GM12878 (cell line): Measurements from ENCODE around the gene CTRL. TPM values are rescaled to one million over a fixed set of nuclear protein-coding genes. Genes with fewer than 3 reads are reported as not detected.

ENCODE experiments used
- ASH2L ChIP-seq: fragments of 300-600, 200-600 bp; sonication (generic); IDR thresholded peaks from 2 replicates; pipeline ENCODE4 v1.6.1; 2017; ENCODE audit warnings: low read depth, mild to moderate bottlenecking, borderline replicate concordance
- ATF7 ChIP-seq: fragments of 450-650 bp; IDR thresholded peaks from 2 replicates; pipeline ENCODE4 v1.6.1; 2016; ENCODE audit warnings: low read depth, mild to moderate bottlenecking
- CBFB ChIP-seq: IDR thresholded peaks from 2 replicates; pipeline ENCODE4 v1.6.1; 2016; ENCODE audit warnings: antibody characterized with exemption, low read depth
- EED ChIP-seq: sonication (generic); IDR thresholded peaks from 2 replicates; pipeline ENCODE4 v1.6.1; 2016; ENCODE audit warnings: antibody characterized with exemption, low read depth
- FOXM1 ChIP-seq: IDR thresholded peaks from 2 replicates; pipeline ENCODE4 v1.6.1; 2012; ENCODE audit warnings: low read depth, mild to moderate bottlenecking, inconsistent platforms, low read length, moderate library complexity
- GABPA ChIP-seq: IDR thresholded peaks from 2 replicates; pipeline ENCODE4 v1.6.1; 2014; ENCODE audit warnings: antibody characterized with exemption, low read depth, mild to moderate bottlenecking, inconsistent platforms
- HDGF ChIP-seq: fragments of 450-650 bp; IDR thresholded peaks from 2 replicates; pipeline ENCODE4 v1.6.1; 2016; ENCODE audit warnings: antibody characterized with exemption
- IKZF1 ChIP-seq: fragments of 450-650 bp; conservative IDR thresholded peaks from 2 replicates; pipeline ENCODE4 v1.6.1; 2017; ENCODE audit warnings: antibody characterized with exemption, mild to moderate bottlenecking
- JUND ChIP-seq: IDR thresholded peaks from 2 replicates; pipeline ENCODE4 v1.6.1; 2012; ENCODE audit warnings: low read depth, mild to moderate bottlenecking, low read length, improper control_type of control experiment, moderate library complexity
- MAX ChIP-seq: IDR thresholded peaks from 2 replicates; pipeline ENCODE4 v1.6.1; 2012; ENCODE audit warnings: low read depth, low read length, improper control_type of control experiment
- MTA3 ChIP-seq: IDR thresholded peaks from 2 replicates; pipeline ENCODE4 v1.6.1; 2012; ENCODE audit warnings: low read length, inconsistent platforms, borderline replicate concordance
- MYC ChIP-seq: IDR thresholded peaks from 2 replicates; pipeline ENCODE4 v1.6.1; 2011; ENCODE audit warnings: mild to moderate bottlenecking, low read length, moderate library complexity, inconsistent platforms; ENCODE audit not compliant: insufficient read depth, insufficient replicate concordance, insufficient read length, severe bottlenecking
- NFIC ChIP-seq: IDR thresholded peaks from 2 replicates; pipeline ENCODE4 v1.6.1; 2012; ENCODE audit warnings: low read depth, mild to moderate bottlenecking, inconsistent platforms, low read length, moderate library complexity
- NFYA ChIP-seq: IDR thresholded peaks from 2 replicates; pipeline ENCODE4 v1.6.1; 2011; ENCODE audit warnings: low read depth, mild to moderate bottlenecking, low read length, improper control_type of control experiment, borderline replicate concordance
- NR2F1 ChIP-seq: fragments of 450-650 bp; conservative IDR thresholded peaks from 2 replicates; pipeline ENCODE4 v1.6.1; 2017; ENCODE audit warnings: mild to moderate bottlenecking
- PAX8 ChIP-seq: fragments of 450-650 bp; IDR thresholded peaks from 2 replicates; pipeline ENCODE4 v1.6.1; 2017; ENCODE audit warnings: mild to moderate bottlenecking, moderate library complexity
- PKNOX1 ChIP-seq: fragments of 450-650 bp; IDR thresholded peaks from 2 replicates; pipeline ENCODE4 v1.6.1; 2016; ENCODE audit warnings: mild to moderate bottlenecking
- POLR2AphosphoS2 ChIP-seq: IDR thresholded peaks from 2 replicates; pipeline ENCODE4 v1.6.1; 2011; ENCODE audit warnings: low read depth, mild to moderate bottlenecking, low read length, improper control_type of control experiment, moderate library complexity
- RAD51 ChIP-seq: fragments of 450-650 bp; IDR thresholded peaks from 2 replicates; pipeline ENCODE4 v1.6.1; 2016; ENCODE audit warnings: moderate library complexity, mild to moderate bottlenecking, inconsistent platforms
- RB1 ChIP-seq: fragments of 450-650 bp; formaldehyde crosslinking; IDR thresholded peaks from 2 replicates; pipeline ENCODE4 v1.6.1; 2017; ENCODE audit warnings: mild to moderate bottlenecking, borderline replicate concordance
- RELB ChIP-seq: fragments of 450-650 bp; IDR thresholded peaks from 2 replicates; pipeline ENCODE4 v1.6.1; 2017; ENCODE audit warnings: low read depth, mild to moderate bottlenecking, moderate library complexity
- RUNX3 ChIP-seq: IDR thresholded peaks from 2 replicates; pipeline ENCODE4 v1.6.1; 2012; ENCODE audit warnings: low read length, inconsistent platforms
- SIN3A ChIP-seq: IDR thresholded peaks from 2 replicates; pipeline ENCODE4 v1.6.1; 2012; ENCODE audit warnings: low read depth, low read length, improper control_type of control experiment
- SMAD5 ChIP-seq: IDR thresholded peaks from 2 replicates; pipeline ENCODE4 v1.6.1; 2016; ENCODE audit warnings: antibody characterized with exemption, low read depth
- SMARCA5 ChIP-seq: fragments of 450-650 bp; IDR thresholded peaks from 2 replicates; pipeline ENCODE4 v1.6.1; 2017; ENCODE audit warnings: mild to moderate bottlenecking
- SMC3 ChIP-seq: IDR thresholded peaks from 2 replicates; pipeline ENCODE4 v1.6.1; 2011; ENCODE audit warnings: low read length, improper control_type of control experiment, borderline replicate concordance
- SP1 ChIP-seq: IDR thresholded peaks from one replicate; pipeline ENCODE4 v1.6.1; 2011; ENCODE audit warnings: low read depth, low read length
- SPI1 ChIP-seq: IDR thresholded peaks from 2 replicates; pipeline ENCODE4 v1.6.1; 2011; ENCODE audit warnings: low read depth, mild to moderate bottlenecking, low read length, moderate library complexity, borderline replicate concordance; ENCODE audit not compliant: insufficient read depth
- SRF ChIP-seq, 2 experiments: IDR thresholded peaks; 2 replicates each; pipeline ENCODE4 v1.6.1; 2011; ENCODE audit warnings: low read depth in 2 of 2, low read length in 2 of 2, mild to moderate bottlenecking in 1 of 2, moderate library complexity in 1 of 2
- TARDBP ChIP-seq: IDR thresholded peaks from 2 replicates; pipeline ENCODE4 v1.6.1; 2016; ENCODE audit warnings: borderline replicate concordance
- WRNIP1 ChIP-seq: IDR thresholded peaks from 2 replicates; pipeline ENCODE4 v1.6.1; 2011; ENCODE audit warnings: low read depth, low read length, improper control_type of control experiment, borderline replicate concordance
- ZZZ3 ChIP-seq: IDR thresholded peaks from 2 replicates; pipeline ENCODE4 v1.6.1; 2011; ENCODE audit warnings: low read depth; ENCODE audit not compliant: control insufficient read depth, insufficient read length
- polyA plus RNA-seq, 11 experiments: library from polyadenylated mRNA; depleted of rRNA in 4 of 11; unstranded in 6 of 11; stranded (reverse) in 5 of 11; fragments of >200 nt; fragmentation: Nextera tagmentation in 4 of 11; fragmentation: Illumina TruSeq in 1 of 11; extraction: Ambion mirVana in 4 of 11; extraction: Trizol in 1 of 11; gene quantifications; 1 replicate in 1 of 11; 2 replicates in 10 of 11; pipeline versions ENCODE4 v1.2.1 to v1.2.3, GENCODE V29; 2011 to 2016; ENCODE audit warnings: inconsistent platforms in 2 of 11, missing spikeins in 2 of 11, low read depth in 1 of 11
- total RNA-seq, 4 experiments: library from RNA; depleted of rRNA in 3 of 4; stranded (reverse); fragments of >200 nt in 3 of 4; fragmentation: Illumina TruSeq in 1 of 4; extraction: Trizol in 1 of 4; gene quantifications; 2 replicates each; pipeline versions ENCODE4 v1.2.1 to v1.2.3, GENCODE V29; 2013 to 2021

CTRL gene
- total and polyA plus RNA-seq, 10 of the 15 experiments (the other 5 are each of a cell fraction or from before 2014, with no cell fraction given) = 1.1 to 4.9 (median 2.6) TPM

GRCh38 chr16:67936124-67936879, 4.6 kb upstream of the CTRL start, which contains the start of gene PSMB10 (continued):
- TF ChIP-seq POLR2AphosphoS2 (peak; percentile 66; the same call in 1 of the 2 replicates), RB1 (no peak), SIN3A (no peak; the same call in 1 of the 2 replicates), SMC3 (no peak), WRNIP1 (0 out of 2 replicates have a peak, but pooled peaks have one; percentile 40), RAD51 (no peak), FOXM1 (no peak), MTA3 (peak; percentile 33; the same call in 1 of the 2 replicates), HDGF (no peak), NR2F1 (peak; percentile 18; the same call in 1 of the 2 replicates), PAX8 (no peak), SRF (IDR thresholded peaks at IDR 0.05; ENCODE audit: low read depth in 2 of 2, low read length in 2 of 2) (no peak), MAX (no peak), EED (no peak), ASH2L (0 out of 2 replicates have a peak, but pooled peaks have one; percentile 24), ATF7 (no peak), GABPA (no peak), JUND (no peak), MYC (no peak), SPI1 (no peak), TARDBP (no peak), SMARCA5 (0 out of 2 replicates have a peak, but pooled peaks have one; percentile 55), SP1 (no peak), NFIC (no peak), RUNX3 (no peak), PKNOX1 (no peak), NFYA (no peak), SMAD5 (no peak; the same call in none of the 2 replicates), CBFB (no peak), RELB (0 out of 2 replicates have a peak, but pooled peaks have one; percentile 13), ZZZ3 (no peak), IKZF1 (no peak)
